Nephron (organoid): ENCODE results near the gene IL17RE.
"Not testable (repeated sequence)": the region's sequence is repeated elsewhere in the genome, so short reads cannot be mapped to it uniquely, and the experiment has no call there.

Experiments used
- H3K27ac Mint-ChIP-seq, 3 experiments: 2 replicates each; pipeline ENCODE4 v1.8.0; 2020; ENCODE audit warnings: mixed read lengths in 3 of 3, mild to moderate bottlenecking in 2 of 3, moderate library complexity in 1 of 3
- H3K27me3 Mint-ChIP-seq: 2 replicates; pipeline ENCODE4 v1.8.0; 2021; ENCODE audit warnings: low read depth, mild to moderate bottlenecking, moderate library complexity, mixed read lengths
- H3K36me3 Mint-ChIP-seq: 2 replicates; pipeline ENCODE4 v1.8.0; 2020; ENCODE audit warnings: low read depth, mixed read lengths
- H3K4me1 Mint-ChIP-seq: 2 replicates; pipeline ENCODE4 v1.8.0; 2020; ENCODE audit warnings: mixed read lengths
- H3K4me3 Mint-ChIP-seq, 3 experiments: 2 replicates each; pipeline ENCODE4 v1.8.0; 2020; ENCODE audit warnings: mild to moderate bottlenecking in 3 of 3, mixed read lengths in 3 of 3, moderate library complexity in 2 of 3
- H3K9me3 Mint-ChIP-seq: 2 replicates; pipeline ENCODE4 v1.8.0; 2020; ENCODE audit warnings: mixed read lengths
- CTCF ChIP-seq, 3 experiments: fragments of 200-600 bp; sonication (generic); IDR thresholded peaks; one replicate each; pipeline ENCODE4 v1.5.0; 2021; ENCODE audit warnings: antibody characterized with exemption in 3 of 3; ENCODE audit not compliant: unreplicated experiment in 3 of 3

IL17RE gene

GRCh38 chr3:9867106-9867505 is 35.5 kb upstream of the IL17RE start:
- H3K9me3 Mint-ChIP-seq = no peaks in the 10 kb centered on the region
- no peaks in the 10 kb centered on the region for H3K27me3 Mint-ChIP-seq
- no peaks in the 10 kb centered on the region for H3K36me3 Mint-ChIP-seq
- no peak overlapping the region for H3K4me3 Mint-ChIP-seq
- TF ChIP-seq CTCF (IDR thresholded peaks at IDR 0.05; ENCODE audit: unreplicated experiment in 3 of 3) = no peak
- peaks cover 28% of the 10 kb centered on the region for H3K4me1 Mint-ChIP-seq
- H3K27ac Mint-ChIP-seq = peak overlapping the region in 1 of 3 experiments; percentile 97

GRCh38 chr3:9869955-9870354 is 32.7 kb upstream of the IL17RE start:
- no peak overlapping the region for H3K4me3 Mint-ChIP-seq
- no peaks in the 10 kb centered on the region for H3K27me3 Mint-ChIP-seq

GRCh38 chr3:9870978-9871377 is 31.7 kb upstream of the IL17RE start:
- Mint-ChIP-seq H3K4me3 (no peak overlapping the region), H3K27ac (no peak overlapping the region), H3K36me3 (no peaks in the 10 kb centered on the region), H3K27me3 (no peaks in the 10 kb centered on the region), H3K9me3 (no peaks in the 10 kb centered on the region), H3K4me1 (peaks cover 23% of the 10 kb centered on the region)
- TF ChIP-seq CTCF (IDR thresholded peaks at IDR 0.05; ENCODE audit: unreplicated experiment in 3 of 3) = no peak

More at GRCh38 chr3:9869955-9870354, 32.7 kb upstream of the IL17RE start:
- no peak overlapping the region for H3K27ac Mint-ChIP-seq
- no peaks in the 10 kb centered on the region for H3K9me3 Mint-ChIP-seq
- no peak for TF ChIP-seq CTCF (IDR thresholded peaks at IDR 0.05; ENCODE audit: unreplicated experiment in 3 of 3)
- H3K4me1 Mint-ChIP-seq = peaks cover 16% of the 10 kb centered on the region
- no peaks in the 10 kb centered on the region for H3K36me3 Mint-ChIP-seq

GRCh38 chr3:9872067-9872466 is 30.6 kb upstream of the IL17RE start:
- peaks cover 14% of the 10 kb centered on the region for H3K4me1 Mint-ChIP-seq
- H3K27ac Mint-ChIP-seq, H3K4me3 Mint-ChIP-seq, H3K27me3 Mint-ChIP-seq, H3K9me3 Mint-ChIP-seq, H3K36me3 Mint-ChIP-seq: not testable (repeated sequence)

- Mint-ChIP-seq H3K4me3 (no peak overlapping the region), H3K4me1 (peaks cover 16% of the 10 kb centered on the region), H3K36me3 (no peaks in the 10 kb centered on the region), H3K27ac (peak overlapping the region in 2 of 3 experiments; percentile 1 to 26), H3K9me3 (no peaks in the 10 kb centered on the region), H3K27me3 (peaks cover 4% of the 10 kb centered on the region)
- no peak for TF ChIP-seq CTCF (IDR thresholded peaks at IDR 0.05; ENCODE audit: unreplicated experiment in 3 of 3)
Measured at GRCh38 chr3:9875448-9875847, 27.2 kb upstream of the IL17RE start.

GRCh38 chr3:9876255-9876654 is 26.4 kb upstream of the IL17RE start:
- H3K4me1 Mint-ChIP-seq = peaks cover 17% of the 10 kb centered on the region
- H3K4me3 Mint-ChIP-seq, H3K36me3 Mint-ChIP-seq, H3K9me3 Mint-ChIP-seq, H3K27ac Mint-ChIP-seq, H3K27me3 Mint-ChIP-seq: not testable (repeated sequence)

- Mint-ChIP-seq H3K27me3 (peaks cover 4% of the 10 kb centered on the region), H3K9me3 (no peaks in the 10 kb centered on the region), H3K4me1 (peaks cover 23% of the 10 kb centered on the region), H3K27ac (no peak overlapping the region), H3K36me3 (no peaks in the 10 kb centered on the region), H3K4me3 (no peak overlapping the region)
- TF ChIP-seq CTCF (IDR thresholded peaks at IDR 0.05; ENCODE audit: unreplicated experiment in 3 of 3) = no peak
Measured at GRCh38 chr3:9876991-9877390, 25.7 kb upstream of the IL17RE start.
